Smooth muscle cell (in vitro differentiated cells): ENCODE measurements around the gene SVEP1. TPM values are rescaled to one million over a fixed set of nuclear protein-coding genes. Genes with fewer than 3 reads are reported as not detected.

Experiments
- DNase-seq: peaks from one replicate; lab custom pipeline; 2025; ENCODE audit not compliant: unreplicated experiment; lab: John Stamatoyannopoulos, UW
- H2AFZ ChIP-seq: fragments of 200-600 bp; sonication (generic); 2 replicates; pipeline ENCODE4 v1.6.0; 2016; ENCODE audit warnings: antibody characterized with exemption, low read depth, mild to moderate bottlenecking
- H3F3A ChIP-seq: fragments of 200-600 bp; sonication (generic); 2 replicates; pipeline ENCODE4 v1.6.0; 2017; ENCODE audit warnings: antibody characterized with exemption, low read depth
- H3K27ac ChIP-seq: fragments of 200-600 bp; sonication (generic); 2 replicates; pipeline ENCODE4 v1.5.1; 2016; ENCODE audit warnings: low read depth, mild to moderate bottlenecking
- H3K27me3 ChIP-seq: fragments of 200-600 bp; sonication (generic); 2 replicates; pipeline ENCODE4 v1.6.1; 2016; ENCODE audit warnings: low read depth, mild to moderate bottlenecking
- H3K36me3 ChIP-seq: fragments of 200-600 bp; sonication (generic); 2 replicates; pipeline ENCODE4 v1.5.1; 2016; ENCODE audit warnings: low read depth
- H3K4me1 ChIP-seq: fragments of 200-600 bp; sonication (generic); 2 replicates; pipeline ENCODE4 v1.5.1; 2016; ENCODE audit warnings: low read depth
- H3K4me2 ChIP-seq: fragments of 200-600 bp; sonication (generic); 2 replicates; pipeline ENCODE4 v1.6.0; 2016; ENCODE audit warnings: mild to moderate bottlenecking
- H3K4me3 ChIP-seq: fragments of 200-600 bp; sonication (generic); 2 replicates; pipeline ENCODE4 v1.5.1; 2016; ENCODE audit warnings: mild to moderate bottlenecking
- H3K79me2 ChIP-seq: fragments of 200-600 bp; sonication (generic); 2 replicates; pipeline ENCODE4 v1.6.0; 2016; ENCODE audit warnings: low read depth, mild to moderate bottlenecking
- H3K9ac ChIP-seq: fragments of 200-600 bp; sonication (generic); 2 replicates; pipeline ENCODE4 v1.6.0; 2016; ENCODE audit warnings: low read depth
- H3K9me3 ChIP-seq: fragments of 200-600 bp; sonication (generic); replicated peaks from 2 replicates; pipeline ENCODE4 v1.5.1; 2016; ENCODE audit warnings: low read depth
- H4K20me1 ChIP-seq: fragments of 200-600 bp; sonication (generic); 2 replicates; pipeline ENCODE4 v1.6.0; 2016; ENCODE audit warnings: low read depth
- CTCF ChIP-seq: fragments of 200-600 bp; sonication (generic); IDR thresholded peaks from 2 replicates; pipeline ENCODE4 v1.5.1; 2017; ENCODE audit warnings: borderline replicate concordance, mild to moderate bottlenecking, antibody characterized with exemption; ENCODE audit not compliant: insufficient read depth, poor library complexity, severe bottlenecking
- WGBS: methylation state at CpG from one replicate; pipeline ENCODE4 v1.1.7; 2016; ENCODE audit warnings: low lambda C conversion rate; 5-methylcytosine and 5-hydroxymethylcytosine counted together
- polyA plus RNA-seq: library from polyadenylated mRNA; unstranded; fragments of >200 nt; fragmentation: Nextera tagmentation; extraction: Ambion mirVana; gene quantifications from 2 replicates; pipeline ENCODE4 v1.2.1, GENCODE V29; 2016
- total RNA-seq: library from RNA; depleted of rRNA; stranded (reverse); fragments of >200 nt; gene quantifications from 2 replicates; pipeline ENCODE4 v1.2.3, GENCODE V29; 2014

SVEP1 gene
- total and polyA plus RNA-seq, 2 experiments from 2014 or later, result 6.4 to 14.8 TPM

GRCh38 chr9:110334183-110334582 lies 245.4 kb downstream of the SVEP1 start:
- H3K36me3 ChIP-seq, result no peaks in the 10 kb centered on the region
- no peak for DNase-seq
- no peaks in the 10 kb centered on the region for H4K20me1 ChIP-seq
- no peaks in the 10 kb centered on the region for H3K9me3 ChIP-seq
- no peak overlapping the region for H2AFZ ChIP-seq
- no peak overlapping the region for H3K4me2 ChIP-seq
- no peak overlapping the region for H3K9ac ChIP-seq
- no peaks in the 10 kb centered on the region for H3K27me3 ChIP-seq
- no peaks in the 10 kb centered on the region for H3F3A ChIP-seq
- no peak overlapping the region for H3K27ac ChIP-seq
- no peaks in the 10 kb centered on the region for H3K79me2 ChIP-seq
- TF ChIP-seq CTCF, result no peak
- H3K4me1 ChIP-seq, result no peaks in the 10 kb centered on the region
- 95% methylated on average over 4 of the region's 4 CpGs for WGBS
- H3K4me3 ChIP-seq, result no peak overlapping the region

GRCh38 chr9:110332766-110333165 lies 246.8 kb downstream of the SVEP1 start:
- Histone ChIP-seq H3K9ac (no peak overlapping the region), H3K27me3 (no peaks in the 10 kb centered on the region), H2AFZ (no peak overlapping the region), H3F3A (no peaks in the 10 kb centered on the region), H3K4me2 (no peak overlapping the region), H3K36me3 (no peaks in the 10 kb centered on the region), H3K4me3 (no peak overlapping the region), H3K79me2 (no peaks in the 10 kb centered on the region), H3K4me1 (no peaks in the 10 kb centered on the region), H4K20me1 (no peaks in the 10 kb centered on the region), H3K9me3 (no peaks in the 10 kb centered on the region), H3K27ac (no peak overlapping the region)
- WGBS, result 93% methylated on average over 3 of the region's 3 CpGs
- DNase-seq, result no peak
- TF ChIP-seq CTCF, result no peak

DNA sequence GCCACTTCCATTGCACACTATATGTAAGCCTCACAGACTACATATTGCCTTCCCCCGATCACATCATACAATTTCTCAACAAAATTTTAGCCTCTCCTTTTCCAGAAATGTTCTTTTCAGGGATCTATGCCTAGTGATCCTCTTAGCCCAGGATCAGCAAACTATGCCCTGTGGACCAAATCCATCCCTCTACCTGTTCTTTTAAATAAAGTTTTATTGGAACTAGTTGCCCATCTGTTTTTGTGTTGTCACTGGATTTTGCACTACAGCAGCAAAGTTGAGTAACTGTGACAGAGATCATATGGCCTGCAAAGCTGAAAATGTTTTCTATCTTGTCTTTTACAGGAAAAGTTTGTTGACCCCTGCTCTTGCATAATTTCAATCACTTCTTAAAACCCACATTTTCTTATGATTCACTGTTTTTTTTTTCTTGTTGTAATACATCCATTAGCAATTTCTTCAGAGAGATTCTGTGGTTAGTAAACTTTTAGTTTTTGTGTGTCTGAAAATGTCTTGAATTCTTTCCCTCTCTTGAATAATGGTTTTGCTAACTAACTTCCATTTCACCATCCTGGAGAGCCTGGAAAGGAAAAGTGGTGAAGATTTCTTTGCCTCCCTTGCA lies 248.9 kb downstream of the SVEP1 start:
- Histone ChIP-seq H3K9me3 (no peaks in the 10 kb centered on the region), H3K9ac (no peak overlapping the region), H3K4me3 (no peak overlapping the region), H3K27ac (no peak overlapping the region), H3F3A (no peaks in the 10 kb centered on the region), H3K36me3 (no peaks in the 10 kb centered on the region), H4K20me1 (no peaks in the 10 kb centered on the region), H3K27me3 (no peaks in the 10 kb centered on the region), H3K4me1 (no peaks in the 10 kb centered on the region), H2AFZ (no peak overlapping the region), H3K4me2 (no peak overlapping the region), H3K79me2 (no peaks in the 10 kb centered on the region)
- TF ChIP-seq CTCF, result no peak
- DNase-seq, result no peak
- WGBS, result 88% methylated on average over 1 of the region's 1 CpG

DNA sequence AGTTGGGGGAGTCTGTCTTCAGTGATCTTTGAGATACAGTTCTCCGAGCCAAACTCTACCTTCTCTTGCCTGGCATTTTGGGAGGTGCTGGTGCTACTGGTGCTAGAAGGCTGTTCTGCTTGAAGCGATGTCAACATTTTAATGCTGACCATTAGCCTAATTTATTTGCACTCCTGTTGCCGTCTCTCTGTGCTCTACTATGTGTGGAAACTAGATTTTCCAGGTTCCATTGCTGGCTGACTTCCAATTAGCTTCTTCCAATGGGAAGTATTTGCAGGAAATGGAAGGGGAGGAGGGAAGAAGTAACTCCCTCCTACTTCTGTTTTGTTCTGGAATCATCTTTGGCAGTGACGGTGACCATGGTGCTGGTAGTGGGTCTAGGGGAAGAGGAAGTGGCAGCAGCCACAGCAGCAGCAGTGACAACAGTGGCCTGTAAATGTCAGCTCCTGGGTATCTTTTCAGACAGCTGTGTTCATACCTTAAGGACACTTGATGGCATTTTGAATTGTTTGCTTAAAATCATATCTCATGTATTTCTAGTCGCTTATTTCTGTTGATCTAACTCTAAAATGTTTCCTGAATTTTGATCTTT lies 249.8 kb downstream of the SVEP1 start:
- Histone ChIP-seq H3K27ac (no peak overlapping the region), H3K4me2 (no peak overlapping the region), H3K9me3 (no peaks in the 10 kb centered on the region), H3K4me3 (no peak overlapping the region), H4K20me1 (no peaks in the 10 kb centered on the region), H3K4me1 (no peaks in the 10 kb centered on the region), H3K36me3 (no peaks in the 10 kb centered on the region), H3K9ac (no peak overlapping the region), H3K27me3 (no peaks in the 10 kb centered on the region), H3K79me2 (no peaks in the 10 kb centered on the region), H3F3A (no peaks in the 10 kb centered on the region), H2AFZ (no peak overlapping the region)
- WGBS, result 83% methylated on average over 5 of the region's 5 CpGs
- no peak for DNase-seq
- no peak for TF ChIP-seq CTCF
